Measurements from ENCODE around the gene BABAM2.

DNA sequence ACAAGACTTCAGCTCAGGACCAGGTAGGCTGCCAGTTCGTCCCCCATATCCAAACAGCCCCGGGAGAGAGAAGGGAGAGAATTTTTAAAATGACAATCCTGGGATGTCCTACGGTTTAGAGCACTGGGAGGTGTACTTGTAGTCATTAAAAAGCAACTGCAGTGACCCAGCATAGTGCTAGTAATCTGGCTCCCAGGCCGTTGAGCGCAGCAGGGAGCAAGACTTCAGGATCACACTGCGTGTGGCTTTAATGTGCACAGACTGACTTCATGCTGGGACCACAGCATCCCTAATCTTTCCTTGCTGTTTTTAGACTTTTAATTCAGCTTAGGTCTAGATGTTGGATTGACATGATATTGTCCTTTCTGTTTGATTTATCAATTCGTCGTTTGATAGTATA is 282.8 kb downstream of the BABAM2 start:
- TF ChIP-seq, protein P1, sequence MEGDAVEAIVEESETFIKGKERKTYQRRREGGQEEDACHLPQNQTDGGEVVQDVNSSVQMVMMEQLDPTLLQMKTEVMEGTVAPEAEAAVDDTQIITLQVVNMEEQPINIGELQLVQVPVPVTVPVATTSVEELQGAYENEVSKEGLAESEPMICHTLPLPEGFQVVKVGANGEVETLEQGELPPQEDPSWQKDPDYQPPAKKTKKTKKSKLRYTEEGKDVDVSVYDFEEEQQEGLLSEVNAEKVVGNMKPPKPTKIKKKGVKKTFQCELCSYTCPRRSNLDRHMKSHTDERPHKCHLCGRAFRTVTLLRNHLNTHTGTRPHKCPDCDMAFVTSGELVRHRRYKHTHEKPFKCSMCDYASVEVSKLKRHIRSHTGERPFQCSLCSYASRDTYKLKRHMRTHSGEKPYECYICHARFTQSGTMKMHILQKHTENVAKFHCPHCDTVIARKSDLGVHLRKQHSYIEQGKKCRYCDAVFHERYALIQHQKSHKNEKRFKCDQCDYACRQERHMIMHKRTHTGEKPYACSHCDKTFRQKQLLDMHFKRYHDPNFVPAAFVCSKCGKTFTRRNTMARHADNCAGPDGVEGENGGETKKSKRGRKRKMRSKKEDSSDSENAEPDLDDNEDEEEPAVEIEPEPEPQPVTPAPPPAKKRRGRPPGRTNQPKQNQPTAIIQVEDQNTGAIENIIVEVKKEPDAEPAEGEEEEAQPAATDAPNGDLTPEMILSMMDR (IDR thresholded peaks at IDR 0.05) = no peak
- TF ChIP-seq EP300 (IDR thresholded peaks at IDR 0.05; ENCODE audit: low read depth) (no peak), POLR2A (IDR thresholded peaks at IDR 0.05) (no peak), POLR2AphosphoS5 (IDR thresholded peaks at IDR 0.05) (no peak)

Data from transverse colon (tissue), 4 donors.